Skeletal muscle tissue (tissue), 4 donors: ENCODE measurements around the gene SURF4. TPM values are rescaled to one million over a fixed set of nuclear protein-coding genes. Genes with fewer than 3 reads are reported as not detected.
"Not testable (repeated sequence)": the region's sequence is repeated elsewhere in the genome, so short reads cannot be mapped to it uniquely, and the experiment has no call there.

Experiments
- H3K27ac ChIP-seq: one replicate; pipeline ENCODE4 v1.7.0; 2013; ENCODE audit warnings: mild to moderate bottlenecking, low read depth, low read length, inconsistent platforms
- H3K27me3 ChIP-seq, 3 donors: one replicate each; pipeline ENCODE4 v1.7.0; 2013; ENCODE audit warnings: low read length in 3 of 3; ENCODE audit not compliant: control insufficient read depth in 3 of 3, insufficient read depth in 3 of 3
- H3K36me3 ChIP-seq, 3 donors: one replicate each; pipeline ENCODE4 v1.7.0; 2013; ENCODE audit warnings: low read length in 3 of 3; ENCODE audit not compliant: control insufficient read depth in 3 of 3, insufficient read depth in 3 of 3
- H3K4me1 ChIP-seq, 3 donors: one replicate each; pipeline ENCODE4 v1.7.0; 2013; ENCODE audit warnings: low read length in 3 of 3, mild to moderate bottlenecking in 3 of 3; ENCODE audit not compliant: control insufficient read depth in 3 of 3, insufficient read depth in 3 of 3
- H3K4me3 ChIP-seq, 3 donors: one replicate each; pipeline ENCODE4 v1.7.0; 2013; ENCODE audit warnings: low read length in 3 of 3
- H3K9ac ChIP-seq, 3 donors: one replicate each; pipeline ENCODE4 v1.7.0; 2013; ENCODE audit warnings: low read length in 3 of 3, mild to moderate bottlenecking in 3 of 3, moderate library complexity in 2 of 3, low read depth in 1 of 3
- H3K9me3 ChIP-seq, 3 donors: one replicate each; pipeline ENCODE4 v1.7.0; 2013; ENCODE audit warnings: low read length in 3 of 3; ENCODE audit not compliant: control insufficient read depth in 3 of 3
- total RNA-seq: library from RNA; depleted of rRNA; stranded (reverse); fragments of >200 nt; gene quantifications from one replicate; pipeline ENCODE4 v1.2.3, GENCODE V29; 2014
- donor health status: Osteomylitis.

Gene SURF4
- total RNA-seq, 1 donor from 2014 or later = 166 TPM

DNA sequence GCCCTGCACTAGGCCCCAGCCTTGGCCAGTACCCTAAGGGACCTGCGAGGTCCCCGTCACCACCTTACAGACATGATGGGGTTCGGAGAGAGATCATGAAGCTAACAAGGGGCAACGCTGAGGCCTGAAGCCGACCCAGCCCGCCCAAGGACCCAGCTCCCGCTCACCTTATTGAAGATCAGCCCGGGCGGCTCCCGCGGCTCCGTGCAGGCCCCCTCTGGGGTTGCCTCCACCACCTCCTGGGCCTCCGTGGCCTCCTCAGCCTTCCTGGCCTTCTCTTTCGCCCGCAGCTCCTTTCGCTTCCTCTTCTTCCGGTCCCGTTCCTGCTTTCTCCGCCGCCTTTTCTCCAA lies 43.5 kb downstream of the SURF4 start:
- H3K27me3 ChIP-seq = no peaks in the 10 kb centered on the region
- peaks cover 18 to 26% (median 21%) of the 10 kb centered on the region in 3 donors for H3K4me1 ChIP-seq
- no peak overlapping the region for H3K9ac ChIP-seq
- H3K27ac ChIP-seq = no peak overlapping the region
- no peak overlapping the region for H3K4me3 ChIP-seq
- no peaks in the 10 kb centered on the region for H3K9me3 ChIP-seq
- peaks cover 32 to 42% (median 37%) of the 10 kb centered on the region in 3 donors for H3K36me3 ChIP-seq

DNA sequence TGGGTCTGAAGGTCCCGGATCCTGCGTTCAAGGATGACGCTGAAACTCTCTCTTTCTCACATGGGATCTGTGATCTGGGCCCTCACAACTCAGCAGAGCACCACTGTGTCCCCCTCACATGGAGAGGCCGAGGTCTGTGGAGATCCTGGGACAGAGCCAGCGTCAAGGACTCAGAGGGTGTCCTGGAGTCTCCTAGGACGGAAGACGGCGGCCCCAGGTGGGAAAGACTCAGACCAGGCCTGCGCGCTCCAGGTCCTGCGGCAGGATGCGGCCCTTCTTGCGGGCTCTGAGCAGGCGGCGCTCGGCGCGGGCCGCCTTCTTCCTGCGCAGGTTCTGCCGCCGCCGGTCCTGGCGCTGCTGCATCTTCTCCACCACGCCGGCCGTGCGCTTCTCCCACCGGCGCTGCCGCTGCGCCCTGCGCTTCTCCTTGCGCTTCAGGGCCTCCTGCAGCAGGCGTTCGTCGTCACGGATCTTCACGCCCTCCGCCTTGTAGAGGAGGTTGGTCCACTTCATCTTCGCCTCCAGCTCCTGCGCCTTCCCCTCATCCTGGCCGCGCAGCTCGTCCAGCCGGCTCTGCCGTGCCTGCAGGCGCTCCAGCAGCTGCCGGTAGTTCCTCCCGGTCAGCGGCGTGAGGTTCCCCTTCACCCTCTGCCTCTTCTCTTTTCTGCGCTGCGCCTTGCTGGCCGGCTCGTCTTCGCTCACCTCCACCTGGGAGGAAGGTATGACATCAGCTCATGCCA lies 44.0 kb downstream of the SURF4 start:
- peaks cover 18 to 22% (median 21%) of the 10 kb centered on the region in 3 donors for H3K4me1 ChIP-seq
- H3K27ac ChIP-seq = no peak overlapping the region
- H3K9ac ChIP-seq = no peak overlapping the region
- H3K4me3 ChIP-seq = no peak overlapping the region
- no peaks in the 10 kb centered on the region for H3K27me3 ChIP-seq
- peaks cover 32 to 42% (median 37%) of the 10 kb centered on the region in 3 donors for H3K36me3 ChIP-seq
- no peaks in the 10 kb centered on the region for H3K9me3 ChIP-seq

DNA sequence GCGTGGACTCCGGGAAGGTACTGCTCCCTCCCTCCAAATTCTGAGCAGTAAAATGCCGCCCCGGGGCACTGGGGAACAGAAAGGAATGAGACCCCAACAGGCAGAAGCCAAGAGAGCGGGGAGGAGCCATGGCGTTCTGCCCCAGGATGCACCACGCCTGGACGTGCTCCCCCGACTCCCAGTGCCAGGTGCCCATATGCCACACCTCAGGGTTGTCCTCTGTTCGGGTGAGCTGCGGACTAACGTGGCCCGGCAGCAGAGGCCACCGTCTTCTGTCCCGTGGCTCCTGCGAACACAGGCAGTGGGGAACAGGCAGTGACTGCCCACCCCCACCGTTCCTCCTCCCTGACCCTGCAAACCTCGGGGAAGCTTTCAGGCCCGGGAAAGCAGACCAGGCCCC lies 44.6 kb downstream of the SURF4 start:
- no peaks in the 10 kb centered on the region for H3K27me3 ChIP-seq
- peaks cover 32 to 42% (median 37%) of the 10 kb centered on the region in 3 donors for H3K36me3 ChIP-seq
- H3K27ac ChIP-seq = no peak overlapping the region
- H3K4me3 ChIP-seq = no peak overlapping the region
- H3K4me1 ChIP-seq = peaks cover 13 to 17% (median 16%) of the 10 kb centered on the region in 3 donors
- H3K9ac ChIP-seq = no peak overlapping the region
- no peaks in the 10 kb centered on the region for H3K9me3 ChIP-seq

DNA sequence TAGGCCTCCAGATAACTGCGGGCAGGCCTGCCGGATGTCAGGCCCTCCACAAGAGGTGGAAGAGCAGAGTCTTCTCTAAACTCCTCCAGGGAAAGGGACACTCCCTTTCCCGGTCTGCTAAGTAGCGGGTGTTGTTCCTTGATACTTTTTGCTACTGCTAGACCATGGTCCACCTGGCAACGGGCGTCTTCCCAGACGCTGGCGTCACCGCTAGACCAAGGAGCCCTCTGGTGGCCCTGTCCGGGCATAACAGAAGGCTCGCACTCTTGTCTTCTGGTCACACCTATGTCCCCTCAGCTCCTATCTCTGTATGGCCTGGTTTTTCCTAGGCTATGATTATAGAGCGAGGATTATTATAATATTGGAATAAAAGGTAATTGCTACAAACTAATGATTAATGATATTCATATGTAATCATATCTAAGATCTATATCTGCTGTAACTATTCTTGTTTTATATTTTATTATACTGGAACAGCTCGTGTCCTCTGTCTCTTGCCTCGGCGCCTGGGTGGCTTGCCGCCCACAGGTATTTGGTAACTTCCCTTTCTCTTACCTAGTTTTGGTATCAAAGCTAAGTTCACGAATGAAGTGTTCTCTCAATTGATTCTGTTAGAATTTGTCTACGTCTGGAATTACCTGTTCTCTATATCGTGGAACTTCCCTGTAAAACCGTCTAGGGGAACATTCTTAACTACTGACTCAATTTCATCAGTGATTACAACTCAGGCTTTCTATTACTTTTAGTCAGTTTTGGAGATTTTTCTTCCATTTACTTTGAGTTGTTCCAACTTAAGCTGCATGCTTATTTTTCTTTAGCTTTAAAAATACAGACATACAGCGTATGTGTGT lies 46.3 kb downstream of the SURF4 start:
- not testable (repeated sequence) for H3K4me1 ChIP-seq, H3K9me3 ChIP-seq, H3K4me3 ChIP-seq, H3K27me3 ChIP-seq, H3K9ac ChIP-seq, H3K27ac ChIP-seq
- peaks cover 32 to 41% (median 37%) of the 10 kb centered on the region in 3 donors for H3K36me3 ChIP-seq

DNA sequence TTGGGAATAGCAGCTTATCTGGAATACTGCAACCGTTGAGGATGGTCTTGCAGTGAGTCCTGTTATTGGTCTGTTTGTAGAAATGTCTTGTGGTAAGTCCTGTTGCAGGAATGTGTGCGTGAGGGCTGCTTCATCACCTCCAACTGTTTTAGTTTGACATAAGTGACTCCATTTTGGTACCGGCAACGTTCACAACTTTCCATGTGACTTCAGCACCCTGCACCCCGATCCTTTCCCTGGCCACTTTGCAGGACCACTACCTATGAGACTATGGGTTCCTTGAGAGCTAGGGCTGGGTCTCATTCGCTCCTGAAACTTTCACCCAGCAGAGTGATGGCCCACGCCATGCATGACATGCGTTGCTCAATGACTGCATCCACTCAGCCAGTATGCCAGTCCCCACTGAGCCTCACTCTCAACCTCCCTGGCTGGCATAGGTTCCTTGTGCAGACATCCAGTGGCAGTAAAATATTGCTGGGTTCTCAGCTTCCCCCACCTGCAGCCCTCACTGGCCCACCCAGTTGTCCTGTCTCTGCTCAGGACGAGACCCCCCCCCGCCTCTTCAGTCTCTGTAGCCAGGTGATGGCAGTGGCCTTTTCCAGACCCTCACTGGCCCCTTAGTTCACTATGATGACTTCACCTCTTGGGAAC lies 47.9 kb downstream of the SURF4 start:
- H3K36me3 ChIP-seq = peaks cover 18 to 25% (median 23%) of the 10 kb centered on the region in 3 donors
- no peak overlapping the region for H3K4me3 ChIP-seq
- H3K9ac ChIP-seq = no peak overlapping the region
- no peaks in the 10 kb centered on the region for H3K4me1 ChIP-seq
- H3K27me3 ChIP-seq = no peaks in the 10 kb centered on the region
- no peak overlapping the region for H3K27ac ChIP-seq
- no peaks in the 10 kb centered on the region for H3K9me3 ChIP-seq

DNA sequence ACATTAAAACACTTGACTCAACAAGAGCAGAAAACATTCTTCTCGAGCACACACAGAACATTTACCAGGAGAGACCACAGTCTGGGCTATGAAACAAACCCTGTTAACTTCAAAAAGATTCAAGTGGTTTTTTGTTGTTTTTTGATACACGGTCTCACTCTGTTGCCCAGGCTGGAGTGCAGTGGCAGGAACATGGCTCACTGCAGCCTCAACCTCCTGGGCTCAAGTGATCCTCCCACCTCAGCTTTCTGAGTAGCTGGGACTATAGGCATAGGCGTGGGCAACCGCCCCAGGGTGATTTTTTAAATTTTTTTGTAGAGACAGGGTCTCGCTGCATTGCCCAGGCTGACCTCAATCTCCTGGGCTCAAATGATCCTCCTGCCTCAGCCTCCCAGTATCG lies 48.8 kb downstream of the SURF4 start:
- not testable (repeated sequence) for H3K9ac ChIP-seq, H3K27me3 ChIP-seq, H3K4me1 ChIP-seq, H3K4me3 ChIP-seq, H3K27ac ChIP-seq, H3K9me3 ChIP-seq
- peaks cover 9 to 15% (median 14%) of the 10 kb centered on the region in 3 donors for H3K36me3 ChIP-seq

DNA sequence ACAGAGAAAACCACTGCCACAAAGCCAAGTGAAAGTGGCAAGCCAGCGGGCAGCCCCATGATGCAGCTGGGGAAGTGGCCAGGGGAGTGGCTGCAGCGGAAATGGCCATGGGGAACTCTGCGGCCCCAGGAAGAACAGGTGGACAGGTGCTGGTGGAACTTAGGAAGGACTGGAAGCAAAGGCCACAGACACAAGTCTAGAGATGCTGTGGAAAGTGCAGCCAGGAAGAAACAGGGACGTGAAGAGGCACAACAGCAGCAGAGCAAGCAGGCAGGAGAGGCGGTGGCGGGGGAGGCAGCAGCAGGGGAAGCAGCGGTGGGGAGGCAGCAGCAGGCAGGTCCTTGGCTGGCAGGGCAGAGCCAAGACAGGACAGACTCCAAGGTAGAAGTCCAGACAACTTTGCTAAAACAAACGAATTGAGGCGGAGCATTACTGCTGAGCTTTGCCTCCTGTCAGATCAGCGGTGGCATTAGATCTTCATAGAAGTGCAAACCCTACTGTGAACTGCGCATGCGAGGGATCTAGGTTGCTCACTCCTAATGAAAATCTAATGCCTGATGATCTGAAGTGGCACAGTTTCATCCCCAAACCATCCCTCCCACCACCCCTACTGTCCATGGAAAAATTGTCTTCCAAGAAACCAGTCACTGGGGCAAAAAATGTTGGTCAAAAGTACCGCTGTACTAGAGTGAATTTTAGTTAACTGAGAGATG lies 51.7 kb downstream of the SURF4 start:
- no peak overlapping the region for H3K27ac ChIP-seq
- H3K27me3 ChIP-seq = peaks cover 0 to 11% (median 4%) of the 10 kb centered on the region in 3 donors
- H3K9ac ChIP-seq = no peak overlapping the region
- H3K4me1 ChIP-seq = no peaks in the 10 kb centered on the region
- no peaks in the 10 kb centered on the region for H3K9me3 ChIP-seq
- H3K36me3 ChIP-seq = no peaks in the 10 kb centered on the region
- no peak overlapping the region for H3K4me3 ChIP-seq

DNA sequence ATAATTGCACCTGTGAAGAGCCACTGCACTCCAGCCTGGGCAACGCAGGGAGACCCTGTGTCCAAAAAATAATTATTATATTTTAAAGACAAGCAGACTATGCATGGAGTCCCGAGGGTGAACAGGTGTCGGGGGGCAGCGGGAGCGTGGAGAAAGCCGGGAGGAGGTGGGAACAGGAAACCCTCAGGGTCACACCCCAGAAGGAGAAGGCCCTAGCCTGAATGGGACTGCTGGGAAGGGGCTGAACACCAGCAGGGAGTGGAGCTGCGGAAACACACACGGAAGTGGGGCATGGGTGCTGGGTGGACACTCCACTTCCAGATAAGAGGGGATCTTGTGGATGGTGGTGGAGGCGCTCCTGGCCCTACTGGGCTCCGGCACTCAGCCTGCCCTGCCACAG lies 52.6 kb downstream of the SURF4 start:
- Histone ChIP-seq H3K4me1 (no peaks in the 10 kb centered on the region), H3K9me3 (no peaks in the 10 kb centered on the region), H3K36me3 (no peaks in the 10 kb centered on the region), H3K4me3 (no peak overlapping the region), H3K27me3 (peaks cover 0 to 13% (median 4%) of the 10 kb centered on the region in 3 donors), H3K9ac (no peak overlapping the region), H3K27ac (no peak overlapping the region)

DNA sequence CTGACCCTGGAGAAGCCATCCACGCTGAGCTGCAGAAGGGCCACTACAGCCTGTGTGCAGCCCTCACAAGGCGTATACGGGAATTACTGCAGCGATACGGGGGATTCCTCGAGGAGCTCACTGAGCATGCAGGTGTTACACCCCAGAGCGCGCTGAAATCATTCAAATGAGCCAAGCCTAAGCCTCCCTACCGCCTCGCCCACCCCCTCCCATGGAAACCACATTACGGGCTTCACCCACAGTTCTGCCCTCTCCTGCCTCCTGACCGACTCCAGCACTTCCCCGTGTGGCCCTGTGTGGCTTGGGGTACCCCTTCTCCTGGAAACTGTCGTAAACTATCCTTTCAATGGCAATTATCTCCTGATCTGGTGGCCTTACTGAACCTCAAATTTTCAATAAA lies 53.2 kb downstream of the SURF4 start:
- Histone ChIP-seq H3K9ac (no peak overlapping the region), H3K36me3 (no peaks in the 10 kb centered on the region), H3K27me3 (peaks cover 0 to 13% (median 4%) of the 10 kb centered on the region in 3 donors), H3K9me3 (no peaks in the 10 kb centered on the region), H3K4me1 (no peaks in the 10 kb centered on the region), H3K4me3 (no peak overlapping the region), H3K27ac (no peak overlapping the region)
